Hepatic stellate cell (primary cell): ENCODE results near the gene MT1M.
A peak's percentile ranks its signal among the peaks of the same experiment; 100 is the strongest.

Experiments used
- DNase-seq: peaks from one replicate; pipeline ENCODE4 v3.0.0; 2011; ENCODE audit warnings: low spot score

MT1M gene

DNA sequence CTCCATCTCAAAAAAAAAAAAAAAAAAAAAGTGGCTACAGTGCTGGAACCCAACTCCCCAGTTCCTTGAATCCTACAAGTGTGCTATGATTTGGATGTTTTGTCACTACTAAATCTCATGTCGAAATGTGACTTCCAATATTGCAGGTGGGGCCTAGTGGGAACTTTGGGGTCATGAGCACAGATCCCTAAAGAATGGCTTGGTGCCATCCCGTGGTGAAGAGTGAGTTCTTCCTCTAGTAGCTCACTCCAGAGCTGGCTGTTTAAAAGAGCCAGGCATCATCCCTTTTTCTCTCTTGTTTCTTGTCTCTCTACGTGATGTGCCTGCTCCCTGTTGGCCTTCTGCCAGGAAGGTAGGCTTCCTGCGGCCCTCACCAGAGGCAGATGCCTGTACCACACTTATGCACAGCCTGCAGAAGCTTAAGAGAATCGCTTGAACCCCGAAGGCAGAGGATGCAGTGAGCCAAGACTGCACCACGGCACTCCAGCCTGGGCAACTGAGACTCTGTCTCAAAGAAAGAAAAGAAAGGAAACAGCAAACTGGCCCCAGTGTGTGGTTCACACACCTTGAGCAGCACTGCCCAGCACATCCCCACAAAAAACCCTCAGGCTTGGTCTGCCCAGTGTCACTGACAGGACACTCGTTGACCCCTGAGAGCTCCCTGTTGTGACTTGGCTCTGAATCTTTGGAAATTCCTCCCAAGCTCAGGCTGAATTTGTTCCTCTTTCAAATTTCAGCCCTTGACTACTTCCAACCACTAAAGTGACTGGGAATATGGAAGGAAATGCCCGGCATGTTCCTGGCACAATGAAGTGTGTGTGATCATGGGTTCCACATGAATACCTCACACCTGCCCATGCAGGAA, 3.7 kb upstream of the MT1M start:
- DNase-seq, result no peak

DNA sequence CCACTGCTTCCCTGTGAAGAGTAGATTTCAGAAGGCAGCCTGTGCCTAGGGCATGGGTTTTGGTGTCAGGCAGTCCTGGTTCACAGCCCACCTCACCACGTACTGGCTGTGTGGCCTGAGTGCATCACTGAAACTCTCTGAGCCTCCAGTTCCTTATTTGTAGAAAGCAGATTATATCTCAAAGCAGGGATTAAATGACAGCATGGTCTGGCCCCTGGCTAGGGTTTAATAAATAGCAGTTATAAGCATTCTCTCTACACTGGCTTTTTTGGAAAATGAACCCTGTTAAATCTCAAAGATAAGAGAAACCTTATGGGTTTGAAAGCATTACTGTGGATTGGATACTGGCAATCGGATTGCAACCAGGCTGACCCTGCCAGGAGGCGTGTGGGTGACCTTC, 2.9 kb upstream of the MT1M start:
- no peak for DNase-seq

DNA sequence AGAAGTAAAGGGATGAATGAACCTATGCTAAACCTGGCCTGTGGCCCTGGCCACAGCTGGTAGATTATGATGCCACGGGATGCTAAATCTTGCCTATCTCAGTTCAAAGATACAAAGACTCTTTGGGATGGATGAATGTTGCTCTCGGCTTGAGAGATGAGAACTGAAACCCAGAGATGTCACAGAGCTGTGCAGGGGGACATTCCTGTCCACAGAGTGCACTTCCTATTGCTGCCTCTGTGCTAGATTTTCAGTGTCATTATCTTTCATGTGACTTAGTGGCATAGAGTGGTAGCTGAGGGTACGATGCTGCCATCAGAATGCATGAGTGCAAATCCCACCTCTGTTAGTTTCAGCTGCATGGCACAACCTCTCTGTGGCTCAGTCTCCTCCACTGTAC, 2.3 kb upstream of the MT1M start:
- no peak for DNase-seq

DNA sequence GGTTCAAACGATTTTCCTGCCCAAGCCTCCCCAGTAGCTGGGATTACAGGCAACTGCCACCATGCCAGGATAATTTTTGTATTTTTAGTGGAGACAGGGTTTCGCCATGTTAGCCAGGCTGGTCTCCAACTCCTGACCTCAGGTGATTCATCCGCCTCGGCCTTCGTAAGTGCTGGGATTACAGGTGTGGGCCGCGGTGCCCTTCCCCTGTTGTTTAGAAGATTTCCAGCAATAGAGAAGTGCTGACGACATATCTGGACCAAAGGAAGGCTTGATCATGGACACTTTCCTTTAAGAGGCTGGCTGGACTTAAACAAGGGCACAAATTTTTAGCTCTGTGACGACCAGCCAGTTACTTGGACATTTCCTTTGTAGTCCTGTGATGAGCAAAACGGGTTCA, 1.3 kb upstream of the MT1M start:
- DNase-seq, result no peak

DNA sequence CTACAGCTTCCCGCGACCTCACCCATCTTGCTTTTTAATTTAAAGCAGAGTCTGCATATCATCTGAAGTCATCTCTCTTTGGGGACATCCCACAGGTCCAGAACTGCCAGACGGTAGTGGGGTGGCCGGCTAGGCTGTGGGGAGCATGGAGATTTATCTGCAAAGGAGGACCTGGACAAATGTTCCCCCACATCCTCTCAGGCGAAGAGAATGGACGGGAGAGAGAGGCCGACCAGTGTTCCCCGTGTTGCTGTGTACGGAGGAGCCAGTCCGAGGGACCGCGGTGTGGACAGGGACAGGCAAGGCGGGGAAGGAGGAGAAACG, 665 bp upstream of the MT1M start:
- no peak for DNase-seq

DNA sequence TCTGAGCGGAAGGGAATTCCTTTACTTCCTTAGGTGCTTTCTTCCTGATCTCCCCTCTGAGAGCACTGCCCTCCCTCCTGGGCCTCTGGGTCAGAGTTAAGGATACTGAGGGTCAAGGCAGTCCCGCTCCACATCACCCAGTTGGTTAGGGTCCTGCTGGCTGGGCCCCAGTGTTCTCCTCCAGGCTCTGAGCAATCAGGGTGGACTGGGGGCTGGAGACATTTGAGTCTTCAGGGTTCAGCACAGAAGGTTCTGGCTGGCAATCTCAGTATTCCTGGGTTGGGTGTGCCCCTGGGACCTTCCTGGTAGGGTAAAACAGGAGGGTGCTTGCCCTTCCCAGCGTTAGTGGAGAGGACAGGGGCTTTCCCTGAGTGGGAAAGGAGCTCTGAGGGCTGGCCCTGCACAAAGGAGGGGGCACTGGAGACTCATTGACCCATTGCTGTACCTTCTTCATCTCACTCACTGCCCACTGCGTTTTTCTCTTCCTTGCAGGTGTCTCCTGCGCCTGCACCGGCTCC, 448 bp downstream of the MT1M start:
- no peak for DNase-seq

DNA sequence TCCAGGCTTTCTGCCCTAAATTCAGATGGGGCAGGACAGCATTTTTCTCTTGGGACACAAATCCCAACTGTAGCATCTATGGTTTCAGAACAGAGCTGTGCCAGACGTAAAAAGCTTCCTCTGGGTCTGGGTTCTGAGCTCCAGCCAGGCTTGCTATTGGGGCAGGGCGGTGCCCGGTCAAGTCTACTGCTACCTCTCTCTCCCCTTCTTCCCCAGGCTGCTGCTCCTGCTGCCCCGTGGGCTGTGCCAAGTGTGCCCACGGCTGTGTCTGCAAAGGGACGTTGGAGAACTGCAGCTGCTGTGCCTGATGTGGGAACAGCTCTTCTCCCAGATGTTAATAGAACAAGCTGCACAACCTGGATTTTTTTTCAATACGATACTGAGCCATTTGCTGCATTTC, 1.1 kb downstream of the MT1M start:
- DNase-seq, result no peak

DNA sequence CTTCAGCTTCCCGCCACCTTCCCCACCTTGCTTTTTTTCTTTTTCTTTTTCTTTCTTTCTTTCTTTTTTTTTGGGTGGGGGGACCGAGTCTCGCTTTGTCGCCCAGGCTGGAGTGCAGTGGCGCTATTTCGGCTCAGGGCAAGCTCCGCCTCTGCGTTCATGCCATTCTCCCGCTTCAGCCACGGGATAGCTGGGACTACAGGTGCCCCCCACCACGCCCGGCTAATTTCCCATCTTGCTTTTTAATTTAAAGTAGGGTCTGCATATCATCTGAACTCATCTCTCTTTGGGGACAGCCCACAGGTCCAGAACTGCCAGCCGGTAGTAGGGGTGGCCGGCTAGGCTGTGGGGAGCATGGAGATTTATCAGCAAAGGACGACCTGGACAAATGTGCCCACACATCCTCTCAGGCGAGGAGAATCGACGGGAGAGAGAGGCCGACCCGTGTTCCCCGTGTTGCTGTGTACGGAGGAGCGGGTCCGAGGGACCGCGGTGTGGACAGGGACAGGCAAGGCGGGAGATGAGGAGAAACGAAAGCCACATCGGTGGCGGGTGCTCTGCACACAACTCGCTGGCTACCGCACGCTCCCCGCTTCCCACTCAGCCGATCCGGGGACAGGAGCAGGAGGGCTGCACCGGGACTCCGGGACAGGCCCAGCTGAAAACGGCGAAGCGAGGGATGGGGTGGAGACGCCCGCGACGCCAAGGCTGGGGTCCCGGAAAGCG, 2.4 kb downstream of the MT1M start:
- DNase-seq, result no peak

DNA sequence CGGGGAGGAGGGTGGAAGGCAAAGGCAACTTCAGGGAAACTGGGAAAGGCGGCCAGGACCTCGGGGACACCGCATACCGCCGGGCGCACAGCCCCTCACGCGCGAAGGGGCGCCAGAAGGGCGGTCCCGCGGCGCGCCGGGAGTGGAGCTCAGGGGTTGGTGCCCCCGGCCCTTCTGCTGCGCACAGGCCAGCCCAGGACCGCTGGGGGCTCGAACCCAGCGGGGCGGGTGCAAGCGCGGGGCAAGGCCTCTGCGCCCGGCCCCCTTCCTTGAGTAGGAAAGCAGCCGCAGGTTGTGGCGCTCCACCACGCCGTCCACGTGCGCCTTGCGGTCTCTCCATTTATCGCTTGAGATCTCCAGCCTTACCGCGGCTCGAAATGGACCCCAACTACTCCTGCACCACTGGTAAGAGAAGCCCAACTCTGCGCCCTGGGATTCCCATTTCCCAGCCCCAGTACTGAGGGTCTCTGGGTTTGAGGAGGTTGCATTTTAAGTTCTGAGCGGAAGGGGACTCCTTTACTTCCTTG, 3.0 kb downstream of the MT1M start:
- DNase-seq, result no peak

DNA sequence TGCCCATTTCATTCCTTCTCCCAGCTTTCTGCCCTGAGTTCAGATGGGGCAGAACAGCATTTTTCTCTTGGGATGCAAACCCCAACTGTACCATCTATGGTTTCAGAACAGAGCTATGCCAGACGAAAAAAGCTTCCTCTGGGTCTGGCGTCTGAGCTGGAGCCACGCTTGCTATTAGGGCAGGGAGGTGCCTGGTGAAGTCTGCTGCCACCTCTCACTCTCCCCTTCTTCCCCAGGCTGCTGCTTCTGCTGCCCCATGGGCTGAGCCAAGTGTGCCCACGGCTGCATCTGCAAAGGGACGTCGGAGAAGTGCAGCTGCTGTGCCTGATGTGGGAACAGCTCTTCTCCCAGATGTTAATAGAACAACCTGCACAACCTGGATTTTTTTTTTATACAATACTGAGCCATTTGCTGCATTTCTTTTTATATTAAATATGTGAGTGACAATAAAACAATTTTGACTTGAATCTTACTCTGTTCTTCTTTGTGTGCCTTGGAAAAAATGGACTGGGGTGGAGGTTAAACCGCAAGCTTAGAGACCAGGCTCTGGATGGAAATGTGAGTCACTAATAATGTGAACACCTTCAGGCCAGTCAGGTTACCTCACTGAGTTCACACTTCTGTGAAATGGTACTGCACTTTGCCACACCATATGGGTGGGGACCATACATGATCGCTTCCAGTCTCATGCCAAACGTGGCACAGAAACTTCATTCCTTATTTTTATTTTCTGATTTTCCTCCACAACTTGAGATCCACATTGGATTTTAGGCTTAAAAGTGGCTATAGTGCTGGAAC, 4.4 kb downstream of the MT1M start:
- no peak for DNase-seq

DNA sequence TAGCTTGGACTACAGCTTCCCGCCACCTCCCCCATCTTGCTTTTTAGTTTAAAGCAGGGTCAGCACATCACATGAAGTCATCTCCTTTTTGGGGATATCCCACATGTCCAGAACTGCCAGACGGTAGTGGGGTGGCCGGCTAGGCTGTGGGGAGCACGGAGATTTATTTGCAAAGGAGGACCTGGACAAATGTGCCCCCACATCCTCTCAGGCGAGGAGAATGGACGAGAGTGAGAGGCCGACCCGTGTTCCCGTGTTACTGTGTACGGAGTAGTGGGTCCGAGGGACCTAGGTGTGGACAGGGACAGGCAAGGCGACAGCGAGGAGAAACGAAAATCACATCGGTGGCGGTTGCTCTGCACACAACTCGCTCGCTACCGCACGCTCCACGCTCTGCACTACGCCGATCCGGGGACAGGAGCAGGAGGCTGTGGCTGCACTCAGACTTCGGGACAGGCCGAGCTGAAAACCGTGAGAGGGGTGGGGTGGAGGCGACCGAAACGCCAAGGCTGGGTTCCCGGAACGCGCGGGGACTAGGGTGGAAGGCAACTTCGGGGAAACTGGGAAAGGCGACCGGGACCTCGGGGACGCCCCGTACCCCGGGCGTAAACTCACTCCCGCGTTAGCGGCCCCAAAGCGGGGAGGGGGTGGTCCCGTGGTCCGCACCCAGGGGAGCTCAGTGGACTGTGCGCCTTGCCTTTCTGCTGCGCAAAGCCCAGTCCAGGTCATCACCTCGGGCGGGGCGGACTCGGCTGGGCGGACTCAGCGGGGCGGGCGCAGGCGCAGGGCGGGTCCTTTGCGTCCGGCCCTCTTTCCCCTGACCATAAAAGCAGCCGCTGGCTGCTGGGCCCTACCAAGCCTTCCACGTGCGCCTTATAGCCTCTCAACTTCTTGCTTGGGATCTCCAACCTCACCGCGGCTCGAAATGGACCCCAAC, 5.6 kb downstream of the MT1M start, which contains the start of gene MT1A:
TSS of gene MT1A (plus strand) at position 853 of the 937 bp plus-strand sequence. CDS start at position 926, 73 bp downstream.
- peak; percentile 69 for DNase-seq

DNA sequence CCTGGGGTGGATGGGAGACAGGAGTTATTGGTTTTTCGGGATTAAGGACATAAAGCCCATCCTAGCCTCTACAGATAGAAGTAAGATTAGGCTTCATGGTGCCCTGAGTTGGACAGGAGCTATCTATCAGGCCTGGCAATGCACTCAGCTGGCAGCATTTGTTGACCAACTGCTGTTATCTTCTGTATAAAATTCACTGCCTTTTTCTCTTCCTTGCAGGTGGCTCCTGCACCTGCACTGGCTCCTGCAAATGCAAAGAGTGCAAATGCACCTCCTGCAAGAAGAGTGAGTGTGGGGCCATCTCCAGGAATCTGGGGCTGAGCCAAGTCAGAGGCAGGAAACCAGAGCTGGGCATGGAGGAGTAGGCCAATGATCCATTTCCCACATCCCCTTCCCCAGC, 6.6 kb downstream of the MT1M start:
- no peak for DNase-seq

DNA sequence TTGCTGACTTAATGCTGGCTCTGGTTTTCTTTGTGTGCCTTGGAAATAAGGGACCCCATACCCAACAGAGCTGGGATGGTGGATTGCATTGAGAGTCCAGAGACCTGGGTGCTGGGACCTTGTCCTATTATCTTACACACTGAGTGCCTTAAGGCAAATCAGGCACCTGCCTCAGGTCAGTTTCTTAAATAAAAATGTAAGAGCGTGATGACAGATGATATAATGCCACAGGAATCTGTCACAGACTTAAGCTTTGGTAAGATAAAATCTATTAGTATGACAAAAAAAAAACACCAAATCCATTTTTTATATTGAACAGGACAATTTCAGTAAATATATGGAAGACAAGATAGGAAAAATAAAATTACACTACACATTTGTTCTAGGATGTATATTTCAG, 7.6 kb downstream of the MT1M start:
- no peak for DNase-seq

DNA sequence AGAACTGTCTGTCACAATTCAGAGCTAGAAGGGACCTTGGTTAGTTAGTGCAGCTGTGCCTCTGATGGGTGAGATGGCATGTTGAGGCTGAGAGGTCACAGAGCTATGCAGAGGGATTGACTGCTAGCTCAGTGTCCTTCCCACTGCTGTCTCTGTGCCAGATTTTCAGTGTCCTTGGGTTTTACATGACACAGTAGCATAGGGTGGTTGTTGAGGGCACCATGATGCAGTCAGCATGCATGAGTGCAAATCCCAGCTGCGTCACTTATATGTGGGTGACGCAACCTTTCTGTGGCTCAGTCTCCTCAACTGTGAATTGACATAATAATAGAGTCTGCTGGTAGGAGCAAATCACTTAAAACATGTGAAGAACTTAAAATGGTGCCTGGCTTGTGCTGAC, 8.7 kb downstream of the MT1M start:
- no peak for DNase-seq

DNA sequence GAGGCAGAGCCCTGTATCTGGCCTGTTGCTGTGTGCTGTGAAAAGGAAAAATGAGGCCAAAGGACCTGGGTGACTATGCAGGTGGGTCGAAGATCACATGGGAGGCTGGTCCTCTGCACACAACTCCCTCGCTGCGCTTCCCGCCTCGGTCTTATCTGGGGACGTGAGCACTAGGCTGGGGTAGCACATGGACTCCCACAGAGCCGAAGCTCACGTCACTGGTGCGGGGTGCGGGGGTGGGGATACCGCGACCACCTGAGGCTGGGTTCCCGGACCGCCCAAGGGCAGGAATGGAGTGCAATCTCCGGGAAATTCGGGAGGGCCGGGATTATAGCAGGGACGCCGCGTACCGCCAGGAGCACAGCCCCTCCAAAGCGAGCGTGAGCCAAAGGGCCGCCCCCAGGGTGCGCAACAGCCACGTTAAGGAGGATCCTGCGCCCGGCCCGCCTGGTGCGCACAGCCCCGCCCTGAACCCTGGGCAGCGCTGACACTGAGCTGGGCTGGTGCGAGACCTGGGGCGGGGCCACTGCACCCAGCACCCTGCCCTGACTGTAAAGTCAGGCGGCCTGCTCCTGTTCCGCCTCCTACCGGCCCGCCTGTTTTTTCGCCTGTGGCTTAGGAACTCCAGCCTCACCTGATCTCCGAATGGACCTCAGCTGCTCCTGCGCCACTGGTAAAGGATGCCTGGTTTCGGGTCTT, 10.8 kb downstream of the MT1M start:
- peak; percentile 50 for DNase-seq

DNA sequence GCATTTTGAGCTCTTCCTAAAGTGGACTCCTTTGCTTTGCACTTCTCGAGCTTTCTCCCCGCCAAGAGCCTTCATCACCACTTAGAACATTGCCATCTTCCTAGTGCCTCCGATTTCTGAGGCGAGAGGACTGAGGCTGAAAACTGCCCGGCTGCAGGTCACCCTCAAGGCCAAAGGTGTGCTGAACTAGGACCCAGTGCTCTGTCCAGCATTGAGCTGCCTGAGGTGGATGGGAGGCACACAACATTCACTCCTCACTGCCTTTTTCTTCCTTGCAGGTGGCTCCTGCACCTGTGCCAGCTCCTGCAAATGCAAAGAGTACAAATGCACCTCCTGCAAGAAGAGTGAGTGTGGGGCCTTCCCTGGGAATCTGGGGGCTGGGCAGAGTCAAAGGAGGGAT, 11.4 kb downstream of the MT1M start:
- no peak for DNase-seq

DNA sequence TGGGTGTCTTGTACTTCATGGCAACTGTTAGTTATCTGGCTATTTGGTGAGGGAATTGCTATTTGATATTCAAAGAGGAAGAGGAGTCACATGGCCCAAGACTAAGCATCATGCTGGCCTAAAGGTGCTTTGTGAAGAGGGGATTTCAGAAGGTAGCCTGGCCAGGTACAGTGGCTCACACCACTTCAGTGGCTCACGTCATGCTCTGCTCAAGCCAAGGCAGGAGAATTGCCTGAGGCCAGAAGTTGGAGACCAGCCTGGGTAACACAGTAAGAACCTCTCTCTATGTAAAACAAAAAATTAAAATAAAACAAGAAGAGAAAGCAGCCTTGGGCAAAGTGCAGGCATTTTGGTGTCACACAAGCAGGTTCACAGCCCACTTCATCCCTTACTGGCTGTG, 12.9 kb downstream of the MT1M start:
- no peak for DNase-seq

DNA sequence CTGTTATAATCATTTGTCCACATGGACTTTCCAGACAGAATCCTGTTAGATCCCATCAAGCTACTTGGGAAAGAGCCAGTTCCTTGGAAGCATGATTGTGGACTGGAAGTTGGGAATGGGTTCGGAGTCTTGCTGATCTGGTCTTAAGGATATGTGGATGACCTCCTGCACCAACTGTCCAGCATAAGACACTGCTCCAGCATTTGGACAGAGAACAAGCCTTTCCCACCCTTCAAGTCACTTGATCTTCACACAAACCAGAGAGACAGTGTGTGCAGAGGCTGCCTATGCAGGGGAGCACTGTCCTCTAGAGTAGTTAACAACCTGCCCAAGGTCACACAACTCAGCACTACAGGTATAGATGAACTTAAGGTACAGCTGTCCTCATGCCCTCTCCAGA, 13.4 kb downstream of the MT1M start:
- no peak for DNase-seq

DNA sequence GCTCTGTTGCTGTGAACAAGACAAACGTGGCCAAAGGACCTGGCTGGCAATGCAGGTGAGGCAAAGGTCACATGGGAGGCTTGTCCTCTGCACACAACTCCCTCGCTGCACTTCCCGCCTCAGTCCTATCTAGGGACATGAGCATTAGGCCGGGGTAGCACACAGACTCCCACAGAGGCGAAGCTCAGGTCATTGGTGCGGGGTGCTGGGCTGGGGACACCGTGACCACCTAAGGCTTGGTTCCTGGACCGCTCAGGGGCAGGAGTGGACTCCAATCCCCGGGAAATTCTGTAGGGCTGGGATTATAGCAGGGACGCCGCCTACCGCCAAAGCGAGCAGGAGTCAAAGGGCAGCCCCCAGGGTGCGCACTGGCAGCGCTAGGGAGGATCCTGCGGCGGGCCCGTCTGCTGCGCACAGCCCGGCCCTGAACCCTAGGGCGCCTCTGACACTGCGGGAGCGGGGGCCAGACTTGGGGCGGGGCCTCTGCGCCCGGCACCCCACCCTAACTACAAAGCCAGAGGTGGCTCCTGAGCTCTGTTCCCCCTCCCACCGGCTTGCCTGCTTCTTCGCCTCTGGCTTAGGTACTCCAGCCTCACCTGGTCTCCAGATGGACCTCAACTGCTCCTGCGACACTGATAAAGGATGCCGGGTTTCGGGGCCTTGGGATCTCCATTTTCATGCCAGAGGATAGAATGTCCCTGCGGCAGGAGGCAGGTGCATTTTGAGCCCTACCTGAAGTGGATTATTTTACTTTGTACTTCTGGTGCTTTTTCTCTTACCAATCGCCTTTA, 15.4 kb downstream of the MT1M start:
- DNase-seq, result no peak

DNA sequence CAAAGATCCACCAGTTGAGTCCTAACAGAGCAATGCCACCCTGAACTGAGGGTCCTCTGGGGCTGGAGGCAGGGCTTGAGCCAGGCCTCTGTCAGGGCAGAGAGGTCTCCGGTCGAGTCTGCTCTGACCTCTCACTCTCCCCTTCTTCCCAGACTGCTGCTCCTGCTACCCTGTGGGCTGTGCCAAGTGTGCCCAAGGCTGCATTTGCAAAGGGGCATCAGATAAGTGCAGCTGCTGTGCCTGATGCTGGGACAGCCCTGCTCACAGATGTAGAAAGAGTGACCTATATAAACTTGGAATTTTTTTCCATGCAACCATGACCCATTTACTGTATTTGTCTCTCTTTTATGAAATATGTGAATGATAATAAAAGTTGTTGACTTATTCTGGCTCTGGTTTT, 16.8 kb downstream of the MT1M start:
- no peak for DNase-seq
